Measurements from ENCODE around the gene NUP50. TPM values are rescaled to one million over a fixed set of nuclear protein-coding genes. Genes with fewer than 3 reads are reported as not detected.
A peak's percentile ranks its signal among the peaks of the same experiment; 100 is the strongest.

NUP50 gene
- total RNA-seq, 1 experiment from 2014 or later, result 134 TPM

GRCh38 chr22:45187891-45188290, 24.2 kb downstream of the NUP50 start:
- Histone ChIP-seq H3K9me3 (ENCODE audit: control insufficient read depth, low read depth, low read length) (no peaks in the 10 kb centered on the region), H4K8ac (replicated peaks; ENCODE audit: insufficient read length, low read depth, low read length) (no peak overlapping the region), H3K56ac (ENCODE audit: insufficient read length, low read depth, low read length) (no peak overlapping the region), H4K5ac (ENCODE audit: insufficient read length, low read depth, low read length) (no peak overlapping the region), H2BK120ac (ENCODE audit: low read depth, low read length, poor library complexity, severe bottlenecking) (no peak overlapping the region), H2AK5ac (ENCODE audit: insufficient read length, low read length) (no peak overlapping the region), H3K4me2 (ENCODE audit: insufficient read depth, insufficient read length, low read length) (no peak overlapping the region), H3K27ac (ENCODE audit: insufficient read length, low read depth, low read length) (no peak overlapping the region), H3K79me2 (ENCODE audit: insufficient read depth, low read length) (no peaks in the 10 kb centered on the region), H3K27me3 (ENCODE audit: insufficient read depth, low read length) (no peaks in the 10 kb centered on the region), H2BK5ac (ENCODE audit: insufficient read length, low read length) (no peak overlapping the region), H2BK12ac (ENCODE audit: insufficient read length, low read depth, low read length) (no peak overlapping the region), H2AFZ (ENCODE audit: low read length) (no peak overlapping the region), H4K20me1 (ENCODE audit: control insufficient read depth, insufficient read depth, insufficient read length) (no peaks in the 10 kb centered on the region), H3K14ac (ENCODE audit: insufficient read depth, low read length) (no peak overlapping the region), H3K4ac (ENCODE audit: low read depth, low read length) (no peak overlapping the region), H3K23me2 (ENCODE audit: insufficient read length, low read depth, low read length, poor library complexity, severe bottlenecking) (no peaks in the 10 kb centered on the region), H3K4me1 (ENCODE audit: insufficient read depth, low read length) (no peaks in the 10 kb centered on the region; the same call in 1 of the 2 replicates), H3K23ac (ENCODE audit: insufficient read length, low read depth, low read length) (no peak overlapping the region), H2BK15ac (ENCODE audit: low read depth, low read length) (no peak overlapping the region), H3K9ac (ENCODE audit: extremely low read depth, insufficient read length, low read length) (no peak overlapping the region), H3K79me1 (ENCODE audit: insufficient read depth, low read depth, low read length, poor library complexity, severe bottlenecking) (no peaks in the 10 kb centered on the region), H3T11ph (ENCODE audit: low read length) (no peak overlapping the region), H4K91ac (ENCODE audit: insufficient read length, low read depth, low read length) (no peak overlapping the region), H3K18ac (ENCODE audit: insufficient read length, low read depth, low read length) (no peak overlapping the region), H2BK20ac (ENCODE audit: low read depth, low read length, poor library complexity, severe bottlenecking) (no peak overlapping the region)
- Mint-ChIP-seq H3K9me3 (no peaks in the 10 kb centered on the region), H3K4me3 (no peak overlapping the region), H3K4me1 (peaks cover 20 to 26% of the 10 kb centered on the region in 2 experiments), H3K27me3 (ENCODE audit: low read depth) (no peaks in the 10 kb centered on the region), H3K36me3 (ENCODE audit: insufficient read depth in 1 of 3, low read depth in 3 of 3) (peaks cover 24 to 49% (median 41%) of the 10 kb centered on the region in 3 experiments; a peak in 6 of 7 replicates), H3K27ac (peak overlapping the region in 1 of 3 experiments; percentile 92; a peak in 2 of 7 replicates)
- no peak for DNase-seq
- no peak for TF ChIP-seq CTCF (conservative IDR thresholded peaks at IDR 0.05)
- no CpG with 5 or more reads among the region's 4 CpGs for WGBS (ENCODE audit: extremely low coverage, insufficient read length, low lambda C conversion rate)
